HepG2 (cell line): ENCODE data around the gene NPW. TPM values are rescaled to one million over a fixed set of nuclear protein-coding genes. Genes with fewer than 3 reads are reported as not detected.

ENCODE experiments used
- AGO2 ChIP-seq: fragments of 200-400 bp; formaldehyde crosslinking; optimal IDR thresholded peaks from 2 replicates; pipeline ENCODE3; 2017; ENCODE audit warnings: mild to moderate bottlenecking, low read depth, low read length, moderate library complexity
- ARNT2 ChIP-seq: sonication (generic); formaldehyde crosslinking; IDR thresholded peaks from 2 replicates; pipeline ENCODE4 v1.8.0; 2022; ENCODE audit warnings: mild to moderate bottlenecking, low read depth, missing genetic modification reagents, moderate library complexity
- CEBPZ ChIP-seq: IDR thresholded peaks from 2 replicates; pipeline ENCODE4 v1.6.1; 2012; ENCODE audit warnings: low read length, improper control_type of control experiment
- ELF1 ChIP-seq: sonication (generic); formaldehyde crosslinking; IDR thresholded peaks from 2 replicates; pipeline ENCODE4 v1.4.0; 2020; ENCODE audit warnings: missing genetic modification reagents
- HDAC6 ChIP-seq: fragments of 200-600 bp; sonication (generic); IDR thresholded peaks from 2 replicates; pipeline ENCODE4 v1.7.0; 2017; ENCODE audit warnings: mild to moderate bottlenecking, antibody characterized with exemption, low read length, low read depth
- IRX3 ChIP-seq: sonication (generic); formaldehyde crosslinking; IDR thresholded peaks from 2 replicates; pipeline ENCODE4 v1.8.1; 2023; ENCODE audit warnings: mild to moderate bottlenecking, low read depth, missing genetic modification reagents, borderline replicate concordance
- MTA1 ChIP-seq: sonication (generic); formaldehyde crosslinking; IDR thresholded peaks from 2 replicates; pipeline ENCODE4 v1.4.0; 2020; ENCODE audit warnings: missing genetic modification reagents, mild to moderate bottlenecking, borderline replicate concordance
- MTF2 ChIP-seq: sonication (generic); formaldehyde crosslinking; IDR thresholded peaks from 2 replicates; pipeline ENCODE4 v1.5.0; 2020; ENCODE audit warnings: missing genetic modification reagents, borderline replicate concordance
- NCOA2 ChIP-seq: sonication (generic); formaldehyde crosslinking; IDR thresholded peaks from 2 replicates; pipeline ENCODE4 v1.8.0; 2022; ENCODE audit warnings: inconsistent platforms
- NFKB2 ChIP-seq: sonication (generic); formaldehyde crosslinking; IDR thresholded peaks from 2 replicates; pipeline ENCODE4 v1.4.0; 2020; ENCODE audit warnings: missing genetic modification reagents, borderline replicate concordance
- POLR2G ChIP-seq: fragments of 200-400 bp; formaldehyde crosslinking; IDR thresholded peaks from 2 replicates; pipeline ENCODE4 v1.6.1; 2018; ENCODE audit warnings: mild to moderate bottlenecking, low read depth, low read length, moderate library complexity
- RARA ChIP-seq: IDR thresholded peaks from 2 replicates; pipeline ENCODE4 v1.6.1; 2016; ENCODE audit warnings: missing genetic modification reagents, missing compliant biosample characterization
- RFX3 ChIP-seq: IDR thresholded peaks from 2 replicates; pipeline ENCODE4 v1.6.1; 2016; ENCODE audit warnings: missing biosample characterization, missing genetic modification reagents
- YEATS2 ChIP-seq: sonication (generic); formaldehyde crosslinking; IDR thresholded peaks from 2 replicates; pipeline ENCODE4 v1.4.0; 2020; ENCODE audit warnings: missing genetic modification reagents, borderline replicate concordance
- ZNF7 ChIP-seq: IDR thresholded peaks from 2 replicates; pipeline ENCODE4 v1.6.1; 2016; ENCODE audit warnings: missing biosample characterization, missing genetic modification reagents
- ZSCAN25 ChIP-seq: sonication (generic); formaldehyde crosslinking; IDR thresholded peaks from 2 replicates; pipeline ENCODE4 v1.8.0; 2022; ENCODE audit warnings: mild to moderate bottlenecking, missing genetic modification reagents
- ZSCAN9 ChIP-seq: IDR thresholded peaks from 2 replicates; pipeline ENCODE4 v1.6.1; 2016; ENCODE audit warnings: borderline replicate concordance
- polyA plus RNA-seq, 8 experiments: library from polyadenylated mRNA; depleted of rRNA in 3 of 8; stranded (reverse) in 7 of 8; unstranded in 1 of 8; fragments of >200 nt; fragmentation: Illumina TruSeq in 4 of 8; extraction: Trizol in 4 of 8; gene quantifications; 2 replicates each; pipeline versions ENCODE4 v1.2.1 to v1.2.3, GENCODE V29; 2011 to 2016; ENCODE audit warnings: low read depth in 4 of 8, missing spikeins in 1 of 8, mixed read lengths in 1 of 8; ENCODE audit not compliant: insufficient read depth in 1 of 8
- total RNA-seq, 5 experiments: library from RNA; depleted of rRNA; stranded (reverse); fragments of >200 nt; fragmentation: Illumina TruSeq; extraction: Trizol; gene quantifications; 2 replicates each; pipeline ENCODE4 v1.2.3, GENCODE V29; 2016; ENCODE audit warnings: low read depth in 1 of 5
- TF ChIP-seq, protein P1 (sequence below): sonication (generic); formaldehyde crosslinking; IDR thresholded peaks from 2 replicates; pipeline ENCODE4 v1.8.1; 2023; ENCODE audit warnings: missing genetic modification reagents, inconsistent platforms, borderline replicate concordance
- TF ChIP-seq, protein P2 (sequence below): IDR thresholded peaks from 2 replicates; pipeline ENCODE4 v1.6.1; 2016; ENCODE audit warnings: low read depth, control low read depth
- TF ChIP-seq, protein P3 (sequence below): sonication (generic); formaldehyde crosslinking; IDR thresholded peaks from 2 replicates; pipeline ENCODE4 v1.8.0; 2022; ENCODE audit warnings: missing genetic modification reagents, mild to moderate bottlenecking, inconsistent platforms, borderline replicate concordance
- TF ChIP-seq, protein P4 (sequence below): IDR thresholded peaks from 2 replicates; pipeline ENCODE4 v1.6.1; 2012; ENCODE audit warnings: inconsistent platforms

Gene NPW
- total and polyA plus RNA-seq, 2 of the 13 experiments (the other 11 are each of a cell fraction or from before 2014, with no cell fraction given) = 0.24 to 0.97 TPM

GRCh38 chr16:1983544-1984346 lies 35.8 kb upstream of the NPW start, which contains the start of gene GFER (continued):
- TF ChIP-seq YEATS2 (CRISPR knock-in tag) = peak; percentile 54; the same call in 1 of the 2 replicates
- TF ChIP-seq IRX3 (CRISPR knock-in tag) = 0 out of 2 replicates have a peak, but pooled peaks have one; percentile 27
- TF ChIP-seq ZSCAN9 = no peak; the same call in 1 of the 2 replicates
- TF ChIP-seq ZNF7 (CRISPR knock-in tag) = no peak
- peak; percentile 23; the same call in 1 of the 2 replicates for TF ChIP-seq MTA1 (CRISPR knock-in tag)
- TF ChIP-seq, protein P1, sequence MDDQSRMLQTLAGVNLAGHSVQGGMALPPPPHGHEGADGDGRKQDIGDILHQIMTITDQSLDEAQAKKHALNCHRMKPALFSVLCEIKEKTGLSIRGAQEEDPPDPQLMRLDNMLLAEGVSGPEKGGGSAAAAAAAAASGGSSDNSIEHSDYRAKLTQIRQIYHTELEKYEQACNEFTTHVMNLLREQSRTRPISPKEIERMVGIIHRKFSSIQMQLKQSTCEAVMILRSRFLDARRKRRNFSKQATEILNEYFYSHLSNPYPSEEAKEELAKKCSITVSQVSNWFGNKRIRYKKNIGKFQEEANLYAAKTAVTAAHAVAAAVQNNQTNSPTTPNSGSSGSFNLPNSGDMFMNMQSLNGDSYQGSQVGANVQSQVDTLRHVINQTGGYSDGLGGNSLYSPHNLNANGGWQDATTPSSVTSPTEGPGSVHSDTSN (CRISPR knock-in tag) = peak; percentile 7; the same call in 1 of the 2 replicates
- peak; percentile 79 for TF ChIP-seq POLR2G
- peak; percentile 55 for TF ChIP-seq RARA (CRISPR knock-in tag)
- TF ChIP-seq CEBPZ = no peak
- TF ChIP-seq, protein P2, sequence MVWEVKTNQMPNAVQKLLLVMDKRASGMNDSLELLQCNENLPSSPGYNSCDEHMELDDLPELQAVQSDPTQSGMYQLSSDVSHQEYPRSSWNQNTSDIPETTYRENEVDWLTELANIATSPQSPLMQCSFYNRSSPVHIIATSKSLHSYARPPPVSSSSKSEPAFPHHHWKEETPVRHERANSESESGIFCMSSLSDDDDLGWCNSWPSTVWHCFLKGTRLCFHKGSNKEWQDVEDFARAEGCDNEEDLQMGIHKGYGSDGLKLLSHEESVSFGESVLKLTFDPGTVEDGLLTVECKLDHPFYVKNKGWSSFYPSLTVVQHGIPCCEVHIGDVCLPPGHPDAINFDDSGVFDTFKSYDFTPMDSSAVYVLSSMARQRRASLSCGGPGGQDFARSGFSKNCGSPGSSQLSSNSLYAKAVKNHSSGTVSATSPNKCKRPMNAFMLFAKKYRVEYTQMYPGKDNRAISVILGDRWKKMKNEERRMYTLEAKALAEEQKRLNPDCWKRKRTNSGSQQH (CRISPR knock-in tag) = peak; percentile 80; the same call in 1 of the 2 replicates
- TF ChIP-seq ZSCAN25 = peak; percentile 21; the same call in 1 of the 2 replicates
- TF ChIP-seq RFX3 (CRISPR knock-in tag) = peak; percentile 86
- peak; percentile 83 for TF ChIP-seq ARNT2 (CRISPR knock-in tag)
- no peak; the same call in 1 of the 2 replicates for TF ChIP-seq NCOA2 (CRISPR knock-in tag)
- no peak; the same call in 1 of the 2 replicates for TF ChIP-seq MTF2 (CRISPR knock-in tag)
- TF ChIP-seq ELF1 (CRISPR knock-in tag) = peak; percentile 8; the same call in 1 of the 2 replicates
- no peak for TF ChIP-seq HDAC6
- TF ChIP-seq, protein P3, sequence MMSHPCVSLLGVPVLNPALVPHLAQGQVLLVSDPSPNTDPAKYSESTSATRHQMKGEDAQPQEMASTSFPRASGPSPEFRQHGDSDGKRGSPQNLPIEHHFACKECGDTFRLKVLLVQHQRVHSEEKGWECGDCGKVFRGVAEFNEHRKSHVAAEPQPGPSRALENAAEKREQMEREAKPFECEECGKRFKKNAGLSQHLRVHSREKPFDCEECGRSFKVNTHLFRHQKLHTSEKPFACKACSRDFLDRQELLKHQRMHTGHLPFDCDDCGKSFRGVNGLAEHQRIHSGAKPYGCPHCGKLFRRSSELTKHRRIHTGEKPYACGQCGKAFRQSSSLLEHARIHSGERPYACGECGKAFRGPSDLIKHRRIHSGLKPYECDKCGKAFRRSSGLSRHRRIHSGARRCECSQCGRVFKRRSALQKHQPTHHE (CRISPR knock-in tag) = no peak
- TF ChIP-seq, protein P4, sequence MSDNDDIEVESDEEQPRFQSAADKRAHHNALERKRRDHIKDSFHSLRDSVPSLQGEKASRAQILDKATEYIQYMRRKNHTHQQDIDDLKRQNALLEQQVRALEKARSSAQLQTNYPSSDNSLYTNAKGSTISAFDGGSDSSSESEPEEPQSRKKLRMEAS = peak; percentile 35
- TF ChIP-seq AGO2 = peak; percentile 80
- TF ChIP-seq NFKB2 (CRISPR knock-in tag) = peak; percentile 33; the same call in 1 of the 2 replicates
